GM21723 (cell line): ENCODE measurements around the gene NDUFA12.

Experiments used
- ATAC-seq: cut with Tn5 transposase; IDR thresholded peaks from one replicate; pipeline ENCODE4 v1.9.1; 2021; ENCODE audit warnings: mild to moderate bottlenecking, moderate library complexity; ENCODE audit not compliant: unreplicated experiment

The NDUFA12 gene

DNA sequence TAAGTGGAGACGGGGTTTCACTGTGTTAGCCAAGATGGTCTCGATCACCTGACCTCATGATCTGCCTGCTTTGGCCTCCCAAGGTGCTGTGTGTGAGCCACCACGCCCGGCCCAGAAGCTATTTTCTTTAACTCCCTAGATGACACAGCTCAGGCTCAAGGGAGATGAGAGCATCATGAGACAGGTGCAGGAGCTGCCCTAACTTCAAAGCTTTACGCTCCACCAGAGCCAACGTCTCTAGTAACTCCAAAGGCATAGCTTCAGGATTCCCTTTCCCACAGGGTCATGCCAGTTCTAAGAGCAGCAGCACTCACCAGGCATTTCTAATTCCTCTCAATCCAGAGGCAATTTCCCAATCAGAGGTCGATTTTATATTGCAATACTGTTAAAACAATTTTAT, 21.0 kb downstream of the NDUFA12 start:
- ATAC-seq = no peak

DNA sequence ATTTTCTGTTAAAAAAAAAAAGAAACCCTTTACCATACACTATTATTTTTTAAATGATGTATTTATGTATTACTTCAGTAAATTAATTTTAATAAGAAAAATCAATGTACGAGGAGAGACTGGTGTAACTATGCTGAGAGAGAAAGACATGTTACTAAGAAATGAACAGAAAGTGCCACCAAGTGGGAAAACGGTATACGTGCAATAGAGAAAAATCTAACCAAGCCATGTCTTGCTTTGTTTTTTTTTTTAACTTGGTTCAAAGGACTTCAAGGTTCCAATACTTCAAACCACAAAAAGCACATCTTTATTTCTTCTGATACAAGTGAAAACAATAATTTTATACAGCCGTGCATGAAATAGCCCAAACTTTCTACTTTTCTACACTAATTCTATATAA, 22.9 kb downstream of the NDUFA12 start:
- ATAC-seq = no peak

DNA sequence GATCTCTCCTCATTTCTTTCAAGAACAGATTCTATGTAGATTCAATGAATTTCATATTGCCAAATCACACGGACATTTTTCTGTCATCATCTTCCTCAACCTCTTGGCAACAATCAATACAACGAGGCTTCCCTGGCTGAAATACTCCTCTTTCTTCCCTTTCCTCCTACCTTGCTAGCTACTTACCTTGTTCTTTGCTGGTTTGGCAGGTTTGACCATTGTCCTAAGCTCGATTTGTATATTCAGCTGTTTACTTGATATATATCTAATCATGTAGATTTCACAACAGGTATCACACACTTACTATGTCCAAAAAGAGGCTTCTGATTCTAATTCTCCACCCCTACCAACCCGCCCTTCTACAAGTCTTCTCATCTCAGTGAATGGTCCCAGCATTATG, 23.6 kb downstream of the NDUFA12 start:
- no peak for ATAC-seq

DNA sequence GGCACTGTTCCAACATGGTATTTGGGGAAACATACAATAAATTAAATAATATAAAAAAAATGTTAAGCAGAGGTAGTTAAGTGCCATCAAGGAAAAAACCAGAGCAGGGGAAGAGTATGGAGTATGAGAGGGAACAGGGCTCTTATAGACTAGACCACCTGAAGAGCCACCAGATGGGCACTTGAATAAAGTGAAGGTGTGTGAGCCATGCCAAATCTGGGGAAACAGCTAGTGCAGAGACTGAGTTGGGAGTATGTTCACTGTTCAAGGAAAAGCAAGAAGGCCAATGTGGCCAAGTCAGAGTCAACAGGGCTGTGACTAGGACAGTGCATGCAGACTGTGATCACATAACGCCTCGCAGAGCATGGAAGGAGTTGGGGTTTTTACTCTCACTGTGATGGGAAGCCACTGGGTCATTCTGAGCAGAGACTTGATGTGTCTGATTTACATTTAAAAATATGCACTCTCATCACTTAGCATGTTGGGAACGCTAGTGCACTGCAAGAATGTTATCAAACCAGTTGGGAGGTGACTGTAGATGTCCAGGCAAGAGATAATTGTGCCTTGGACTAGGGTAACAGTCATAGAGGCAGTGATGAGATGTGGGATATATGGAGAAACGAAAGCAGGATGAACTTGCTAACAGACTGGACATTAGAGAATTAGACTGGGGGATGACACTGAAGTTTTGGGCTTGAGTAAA, 25.6 kb downstream of the NDUFA12 start:
- ATAC-seq = no peak

- no peak for ATAC-seq
These were observed 30.3 kb downstream of the NDUFA12 start for GRCh38 chr12:94973221-94973620.

DNA sequence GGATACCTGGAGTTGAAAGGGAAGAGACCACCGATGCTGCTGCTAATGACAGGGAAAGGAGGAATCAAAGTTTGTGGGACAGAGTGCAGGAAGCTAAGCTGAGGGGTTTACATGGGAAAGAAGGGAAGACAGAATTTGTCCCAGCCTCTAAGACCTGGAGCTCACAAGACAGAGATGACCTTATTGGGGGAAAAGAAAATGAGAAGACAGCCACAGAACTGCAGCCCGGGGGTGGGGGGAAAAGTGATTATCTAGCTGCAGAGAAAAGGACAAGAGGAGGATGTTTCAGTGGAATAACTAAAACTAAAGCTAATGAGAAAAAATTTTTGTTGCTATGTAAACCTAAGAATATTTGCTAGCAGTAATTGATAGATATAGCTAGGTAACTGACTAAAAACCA, 30.7 kb downstream of the NDUFA12 start:
- no peak for ATAC-seq

- no peak for ATAC-seq
These were observed 31.6 kb downstream of the NDUFA12 start for GRCh38 chr12:94971923-94972322.

- ATAC-seq = no peak
These were observed 32.9 kb downstream of the NDUFA12 start for GRCh38 chr12:94970560-94970959.

DNA sequence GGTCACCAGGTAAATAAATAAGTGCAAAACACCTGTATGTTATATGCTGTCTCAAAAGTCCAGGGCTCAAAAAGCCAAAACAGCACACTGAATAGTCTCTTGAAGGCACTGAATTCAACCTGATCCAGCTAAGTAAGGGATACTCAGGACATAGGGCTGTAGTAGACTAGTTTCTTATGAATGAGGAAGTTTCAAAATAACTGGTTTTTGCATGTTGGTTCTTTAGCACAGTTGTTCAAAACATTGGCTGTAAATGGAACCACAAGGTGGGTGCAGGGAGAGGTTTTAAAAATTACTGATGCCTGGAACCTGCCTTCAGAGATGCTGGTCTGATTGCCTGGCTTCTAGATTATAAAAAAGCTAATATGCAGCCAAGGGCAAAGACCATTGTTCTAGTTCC, 34.1 kb downstream of the NDUFA12 start:
- no peak for ATAC-seq

DNA sequence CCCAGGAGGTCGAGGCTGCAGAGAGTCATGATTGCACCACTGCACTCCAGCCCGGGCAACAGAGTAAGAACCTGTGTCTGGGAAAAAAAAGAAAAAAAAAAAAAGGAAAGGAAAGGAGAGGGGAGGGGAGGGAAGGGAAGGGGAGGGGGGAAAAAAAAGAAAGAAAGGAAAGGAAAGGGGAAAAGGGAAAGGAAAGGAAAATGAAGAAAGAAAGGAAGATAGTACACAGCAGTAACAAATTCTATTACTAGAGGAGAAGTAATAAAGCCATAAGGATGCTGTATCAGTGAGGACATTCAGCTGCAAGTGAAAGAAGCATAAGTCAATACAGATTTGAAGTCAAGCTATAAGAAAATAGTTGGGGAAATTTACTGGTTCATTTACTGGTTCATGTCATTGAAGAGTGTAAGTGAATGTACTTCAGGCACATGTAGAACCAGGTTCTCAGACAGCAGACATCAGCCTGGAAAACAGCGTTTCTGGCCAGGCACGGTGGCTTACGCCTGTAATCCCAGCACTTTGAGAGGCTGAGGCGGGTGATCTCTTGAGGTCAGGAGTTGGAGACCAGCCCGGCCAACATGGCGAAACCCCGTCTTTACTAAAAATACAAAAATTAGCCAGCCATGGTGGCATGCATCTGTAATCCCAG, 37.4 kb downstream of the NDUFA12 start:
- ATAC-seq = no peak

GRCh38 chr12:94963649-94964048, 39.8 kb downstream of the NDUFA12 start:
- ATAC-seq = no peak

GRCh38 chr12:94962670-94963069, 40.8 kb downstream of the NDUFA12 start:
- ATAC-seq = no peak

DNA sequence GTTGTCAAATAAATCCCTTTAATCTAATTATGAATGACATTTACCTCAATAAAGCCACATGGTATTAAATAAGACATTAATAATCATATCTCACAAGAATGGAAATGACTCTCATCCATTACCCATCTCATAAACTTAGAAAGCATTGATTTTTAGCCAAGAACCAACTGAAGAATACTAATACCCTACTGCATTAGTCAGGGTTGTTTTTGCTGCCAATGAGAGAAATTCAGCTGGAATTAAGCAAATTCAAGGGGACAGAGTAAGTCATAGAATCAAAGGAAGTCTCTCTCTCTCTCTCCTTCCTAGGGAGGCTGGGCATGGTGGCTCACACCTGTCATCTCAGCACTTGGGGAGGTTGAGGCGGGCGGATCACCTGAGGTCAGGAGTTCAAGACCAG, 41.6 kb downstream of the NDUFA12 start:
- no peak for ATAC-seq

GRCh38 chr12:94961256-94961824, 42.2 kb downstream of the NDUFA12 start:
- no peak for ATAC-seq

- no peak for ATAC-seq
These were observed 46.5 kb downstream of the NDUFA12 start for GRCh38 chr12:94957006-94957405.

DNA sequence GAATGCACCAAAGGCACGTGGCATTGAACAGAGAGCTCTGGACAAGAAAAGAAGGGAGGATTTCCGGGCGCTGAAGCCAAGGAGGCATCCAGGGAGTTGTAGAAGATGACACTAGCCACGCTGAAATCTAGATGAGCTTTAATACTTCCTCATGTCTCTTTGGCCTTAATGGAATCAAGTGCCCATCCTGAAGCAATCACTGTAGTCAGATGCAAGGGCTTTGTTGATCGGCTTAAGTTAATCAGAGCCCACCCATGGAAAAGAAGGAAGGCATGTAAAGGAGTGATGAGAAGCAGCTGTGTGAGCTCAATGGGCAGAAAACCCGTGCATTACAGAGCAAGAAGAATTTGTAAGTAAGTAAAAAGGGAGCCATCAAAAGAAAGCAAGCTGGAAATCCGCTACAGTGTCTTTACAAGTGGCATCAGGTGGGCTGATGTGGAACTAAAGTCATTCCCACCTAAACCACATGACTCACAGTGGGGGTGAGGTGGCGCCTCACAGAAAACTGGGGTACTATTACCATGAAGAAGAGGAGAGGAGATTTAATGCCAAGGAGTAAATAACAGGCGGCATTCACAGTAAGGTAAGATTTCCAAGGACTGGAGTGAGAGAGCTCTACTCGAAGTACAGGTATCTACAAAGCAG, 48.4 kb downstream of the NDUFA12 start:
- ATAC-seq = no peak

DNA sequence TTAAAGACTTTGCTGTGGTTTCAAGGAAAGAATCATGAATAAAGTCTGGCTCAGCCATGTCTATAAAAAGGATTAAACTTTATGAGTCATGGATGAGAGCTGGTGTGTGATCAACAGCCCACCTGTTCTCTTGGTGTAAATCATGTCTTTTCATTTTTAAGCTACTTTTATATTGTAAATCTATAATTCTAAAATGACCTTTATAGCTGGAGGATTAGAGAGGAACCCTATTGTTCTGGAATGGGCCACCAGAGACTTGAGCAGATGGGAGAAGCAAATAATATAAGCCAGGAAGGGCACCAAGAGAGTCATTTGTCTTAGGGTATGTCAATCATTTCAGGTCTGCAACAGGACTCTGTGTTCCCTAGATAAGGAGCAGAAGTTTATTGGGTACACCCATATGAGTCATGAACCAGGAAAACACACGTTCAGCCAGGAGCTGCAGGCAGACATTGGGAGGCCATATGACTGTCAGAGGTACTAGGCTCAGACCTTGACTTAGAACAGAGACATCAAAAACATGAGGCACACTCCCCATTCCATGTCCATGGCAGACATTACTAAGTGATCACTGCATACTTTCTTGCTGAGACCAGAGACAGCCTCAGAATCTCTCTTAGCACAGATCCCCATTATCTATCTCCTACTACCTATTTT, 49.3 kb downstream of the NDUFA12 start:
- ATAC-seq = no peak

GRCh38 chr12:94952325-94952724, 51.2 kb downstream of the NDUFA12 start:
- ATAC-seq = no peak

DNA sequence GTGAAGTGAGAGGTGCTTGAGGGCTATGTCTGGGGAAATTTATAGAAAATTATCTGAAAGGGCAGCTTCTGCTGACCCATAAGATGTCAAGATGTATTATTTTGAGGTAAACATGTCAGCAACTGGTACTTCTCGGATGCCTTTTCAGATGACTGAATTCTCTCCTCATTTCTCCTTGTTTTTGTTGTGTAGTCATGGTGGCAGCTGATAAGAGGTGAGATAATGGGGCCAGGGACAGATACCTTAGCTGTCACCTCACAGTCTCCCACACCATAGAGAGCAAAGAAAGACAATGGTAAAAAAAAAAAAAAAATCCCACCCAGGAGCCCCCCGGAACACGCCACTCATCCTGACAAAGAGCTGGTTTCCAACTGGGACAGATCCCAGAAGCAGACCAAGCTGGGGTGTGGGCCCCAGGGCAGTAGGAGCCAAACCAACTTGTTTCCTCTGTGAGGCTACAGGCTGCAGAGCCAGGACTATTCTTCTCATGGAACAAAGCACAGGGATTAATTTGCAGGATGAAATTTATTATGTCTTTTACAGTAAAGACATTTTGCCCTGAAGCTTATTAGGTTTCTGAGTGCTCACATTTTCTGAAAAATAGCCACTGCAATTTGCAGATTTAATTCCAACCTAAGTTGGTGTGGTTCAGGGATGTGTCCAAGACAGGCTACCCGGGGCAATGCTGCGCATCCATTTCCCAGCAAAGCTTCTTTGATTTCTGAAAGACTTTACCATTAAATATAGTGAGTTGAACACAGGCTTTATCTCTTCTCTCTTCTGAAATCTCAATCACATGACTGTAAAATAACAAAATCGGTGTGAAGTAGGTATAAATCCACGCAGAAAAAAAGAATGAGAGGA, 52.2 kb downstream of the NDUFA12 start:
- no peak for ATAC-seq

- ATAC-seq = no peak
These were observed 55.2 kb downstream of the NDUFA12 start for GRCh38 chr12:94948232-94948810.
